Keratinocyte (primary cell): ENCODE data around the gene GNG5. TPM values are rescaled to one million over a fixed set of nuclear protein-coding genes. Genes with fewer than 3 reads are reported as not detected.

ENCODE experiments used
- DNase-seq: peaks from one replicate; pipeline ENCODE4 v3.0.0-alpha.2; 2011; ENCODE audit warnings: low read depth, missing footprints, low spot score
- FAIRE-seq: peaks from 2 replicates; lab custom pipeline; 2011; peaks lifted over from hg19 to GRCh38; lab: Jason Lieb, UNC
- H2AFZ ChIP-seq: 2 replicates; pipeline ENCODE4 v1.6.0; 2012; ENCODE audit warnings: low read length, control low read depth, inconsistent platforms; ENCODE audit not compliant: control insufficient read depth
- H3K27ac ChIP-seq: 2 replicates; pipeline ENCODE4 v1.5.1; 2011; ENCODE audit warnings: low read length; ENCODE audit not compliant: control insufficient read depth, insufficient read depth
- H3K27me3 ChIP-seq: 3 replicates; pipeline ENCODE4 v1.6.0; 2011; ENCODE audit warnings: low read length; ENCODE audit not compliant: control insufficient read depth, insufficient read depth; ENCODE audit errors: extremely low read depth
- H3K36me3 ChIP-seq, 2 experiments: 2 replicates in 1 of 2; 3 replicates in 1 of 2; pipeline ENCODE4 v1.5.1; 2011; ENCODE audit warnings: low read length in 2 of 2, mild to moderate bottlenecking in 1 of 2; ENCODE audit not compliant: control insufficient read depth in 2 of 2, insufficient read depth in 2 of 2; ENCODE audit errors: extremely low read depth in 1 of 2
- H3K4me1 ChIP-seq: 3 replicates; pipeline ENCODE4 v1.5.1; 2011; ENCODE audit warnings: low read length; ENCODE audit not compliant: control insufficient read depth, insufficient read depth; ENCODE audit errors: extremely low read depth
- H3K4me2 ChIP-seq: 3 replicates; pipeline ENCODE4 v1.6.0; 2011; ENCODE audit warnings: low read depth, low read length; ENCODE audit not compliant: control insufficient read depth, insufficient read depth; ENCODE audit errors: extremely low read depth
- H3K4me3 ChIP-seq, 3 experiments: fragments of 200-600 bp in 1 of 3; sonication (generic) in 1 of 3; 2 replicates in 2 of 3; 3 replicates in 1 of 3; pipeline ENCODE4 v1.5.1; 2011 to 2016; ENCODE audit warnings: low read length in 3 of 3, mild to moderate bottlenecking in 3 of 3, control low read depth in 2 of 3, inconsistent platforms in 1 of 3, low read depth in 1 of 3, mixed read lengths in 1 of 3, mixed run types in 1 of 3, moderate library complexity in 1 of 3; ENCODE audit not compliant: control insufficient read depth in 2 of 3, insufficient read depth in 2 of 3; ENCODE audit errors: extremely low read depth in 1 of 3
- H3K79me2 ChIP-seq: 2 replicates; pipeline ENCODE4 v1.6.0; 2012; ENCODE audit warnings: low read length; ENCODE audit not compliant: control insufficient read depth, insufficient read depth
- H3K9ac ChIP-seq: 3 replicates; pipeline ENCODE4 v1.6.0; 2011; ENCODE audit warnings: low read length; ENCODE audit not compliant: control insufficient read depth, insufficient read depth; ENCODE audit errors: extremely low read depth
- H3K9me1 ChIP-seq: 3 replicates; pipeline ENCODE4 v1.6.0; 2011; ENCODE audit warnings: low read length; ENCODE audit not compliant: control insufficient read depth, insufficient read depth; ENCODE audit errors: extremely low read depth
- H3K9me3 ChIP-seq: 2 replicates; pipeline ENCODE4 v1.5.1; 2012; ENCODE audit warnings: low read depth, low read length; ENCODE audit not compliant: control insufficient read depth
- H4K20me1 ChIP-seq: 3 replicates; pipeline ENCODE4 v1.6.0; 2011; ENCODE audit warnings: low read length; ENCODE audit not compliant: control insufficient read depth, insufficient read depth; ENCODE audit errors: extremely low read depth
- CTCF ChIP-seq, 3 experiments: IDR thresholded peaks in 1 of 3; conservative IDR thresholded peaks in 1 of 3; optimal IDR thresholded peaks in 1 of 3; 2 replicates in 2 of 3; 3 replicates in 1 of 3; pipeline versions ENCODE3 to v1.5.1; 2011; ENCODE audit warnings: low read length in 3 of 3, mild to moderate bottlenecking in 3 of 3, moderate library complexity in 2 of 3, control low read depth in 1 of 3, inconsistent platforms in 1 of 3; ENCODE audit not compliant: insufficient read depth in 2 of 3; ENCODE audit errors: extremely low read depth in 1 of 3
- EZH2 ChIP-seq: IDR thresholded peaks from one replicate; pipeline ENCODE4 v1.6.1; 2012; ENCODE audit warnings: inconsistent platforms, mild to moderate bottlenecking, low read length, moderate library complexity
- dilution Hi-C: fragments of 300-500 bp; cut with MboI; formaldehyde crosslinking; loops from one replicate; pipeline ENCODE4 v1.7.0; 2020; ENCODE audit warnings: low sequenced_read_pairs; ENCODE audit not compliant: extremely low pct_ligation_motif_present
- polyA plus RNA-seq, 5 experiments: library from polyadenylated mRNA; depleted of rRNA in 3 of 5; stranded (reverse) in 3 of 5; stranded (forward) in 1 of 5; unstranded in 1 of 5; fragments of >200 nt; gene quantifications; 1 replicate in 1 of 5; 2 replicates in 3 of 5; 3 replicates in 1 of 5; pipeline versions ENCODE4 v1.2.1 to v1.2.3, GENCODE V29; 2011 to 2012; ENCODE audit warnings: missing spikeins in 2 of 5, low read depth in 1 of 5, low replicate concordance in 1 of 5

GNG5 gene
- polyA plus RNA-seq, 1 donor (not counting 4 experiments of a cell fraction or from before 2014, with no cell fraction given): 167 TPM

GRCh38 chr1:84525779-84526178 is 19.4 kb upstream of the GNG5 start:
- no peak for FAIRE-seq
- no peak for DNase-seq
- Histone ChIP-seq H3K4me2 (no peak overlapping the region), H3K9me3 (no peaks in the 10 kb centered on the region), H3K9ac (no peak overlapping the region), H3K36me3 (no peaks in the 10 kb centered on the region), H3K27ac (no peak overlapping the region), H3K27me3 (no peaks in the 10 kb centered on the region), H3K4me1 (no peaks in the 10 kb centered on the region), H3K4me3 (no peak overlapping the region), H3K9me1 (no peaks in the 10 kb centered on the region), H2AFZ (no peak overlapping the region), H3K79me2 (no peaks in the 10 kb centered on the region), H4K20me1 (no peaks in the 10 kb centered on the region)
- TF ChIP-seq CTCF (optimal IDR thresholded peaks at IDR 0.05 in 1 of 3, IDR thresholded peaks at IDR 0.05 in 1 of 3, conservative IDR thresholded peaks at IDR 0.05 in 1 of 3; ENCODE audit: extremely low read depth in 1 of 3, insufficient read depth in 2 of 3, low read length in 3 of 3): no peak
- dilution Hi-C loops: no loop called here

GRCh38 chr1:84524590-84524989 is 18.2 kb upstream of the GNG5 start:
- Histone ChIP-seq H3K9ac (no peak overlapping the region), H3K9me3 (no peaks in the 10 kb centered on the region), H3K4me3 (no peak overlapping the region), H3K27me3 (no peaks in the 10 kb centered on the region), H3K4me2 (no peak overlapping the region), H4K20me1 (no peaks in the 10 kb centered on the region), H3K4me1 (peaks cover 5% of the 10 kb centered on the region), H3K27ac (no peak overlapping the region), H3K9me1 (no peaks in the 10 kb centered on the region), H3K36me3 (no peaks in the 10 kb centered on the region), H3K79me2 (no peaks in the 10 kb centered on the region), H2AFZ (no peak overlapping the region)
- DNase-seq: no peak
- no peak for FAIRE-seq
- TF ChIP-seq CTCF (optimal IDR thresholded peaks at IDR 0.05 in 1 of 3, IDR thresholded peaks at IDR 0.05 in 1 of 3, conservative IDR thresholded peaks at IDR 0.05 in 1 of 3; ENCODE audit: extremely low read depth in 1 of 3, insufficient read depth in 2 of 3, low read length in 3 of 3) (no peak), EZH2 (no peak)
- dilution Hi-C loops: no loop called here
